LHCN-M2 (cell line): ENCODE data around the gene SFT2D2. TPM values are rescaled to one million over a fixed set of nuclear protein-coding genes. Genes with fewer than 3 reads are reported as not detected.

ENCODE experiments used
- total RNA-seq: library from RNA; depleted of rRNA; stranded (reverse); fragments of >200 nt; gene quantifications from 2 replicates; pipeline ENCODE4 v1.2.3, GENCODE V29; 2014; rRNA removed

SFT2D2 gene
- total RNA-seq, 1 experiment from 2014 or later: 37.4 TPM

Other genes starting within 250 kb of the SFT2D2 start
- 12.7 and 17.9 TPM in 2 replicates for gene GPR161, start 89.1 kb upstream of the SFT2D2 start, total RNA-seq
- gene TIPRL, start 47.0 kb upstream of the SFT2D2 start, total RNA-seq: 28.8 and 36.1 TPM in 2 replicates
- 0.34 and 1.0 TPM in 2 replicates for gene TBX19, start 54.9 kb downstream of the SFT2D2 start, total RNA-seq